HepG2 (cell line): ENCODE measurements around the gene CPT1A. TPM values are rescaled to one million over a fixed set of nuclear protein-coding genes. Genes with fewer than 3 reads are reported as not detected.

Experiments
- ATRX ChIP-seq: sonication (generic); formaldehyde crosslinking; IDR thresholded peaks from 2 replicates; pipeline ENCODE4 v1.4.0; 2020; ENCODE audit warnings: missing genetic modification reagents, borderline replicate concordance
- CEBPB ChIP-seq: IDR thresholded peaks from 2 replicates; pipeline ENCODE4 v1.6.1; 2011; ENCODE audit warnings: low read depth, low read length, improper control_type of control experiment, borderline replicate concordance
- CEBPG ChIP-seq: IDR thresholded peaks from 2 replicates; pipeline ENCODE4 v1.6.1; 2016
- CREB1 ChIP-seq, 2 experiments: fragments of 450-650 bp in 1 of 2; IDR thresholded peaks; 2 replicates each; pipeline ENCODE4 v1.6.1; 2016 to 2017; ENCODE audit warnings: control low read depth in 1 of 2, mild to moderate bottlenecking in 1 of 2, missing compliant biosample characterization in 1 of 2, missing genetic modification characterization in 1 of 2
- ELF1 ChIP-seq: sonication (generic); formaldehyde crosslinking; IDR thresholded peaks from 2 replicates; pipeline ENCODE4 v1.4.0; 2020; ENCODE audit warnings: missing genetic modification reagents
- FOXK1 ChIP-seq: sonication (generic); formaldehyde crosslinking; IDR thresholded peaks from 2 replicates; pipeline ENCODE4 v1.4.0; 2020; ENCODE audit warnings: low read depth, missing genetic modification reagents, borderline replicate concordance
- FOXK2 ChIP-seq: fragments of 450-650 bp; IDR thresholded peaks from 2 replicates; pipeline ENCODE4 v1.6.1; 2016
- RNF2 ChIP-seq: fragments of 450-650 bp; conservative IDR thresholded peaks from 2 replicates; pipeline ENCODE4 v1.6.1; 2016; ENCODE audit warnings: low read depth
- SIX4 ChIP-seq: sonication (generic); formaldehyde crosslinking; IDR thresholded peaks from 2 replicates; pipeline ENCODE4 v1.4.0; 2020; ENCODE audit warnings: missing genetic modification reagents
- SMAD9 ChIP-seq: sonication (generic); formaldehyde crosslinking; IDR thresholded peaks from 2 replicates; pipeline ENCODE4 v1.5.1; 2020; ENCODE audit warnings: mild to moderate bottlenecking, missing genetic modification reagents
- ZKSCAN1 ChIP-seq: fragments of 150-350 bp; IDR thresholded peaks from 2 replicates; pipeline ENCODE4 v1.6.1; 2014; ENCODE audit warnings: low read length
- ZNF17 ChIP-seq: sonication (generic); formaldehyde crosslinking; IDR thresholded peaks from 2 replicates; pipeline ENCODE4 v1.5.0; 2020; ENCODE audit warnings: mild to moderate bottlenecking, missing genetic modification reagents
- ZNF24 ChIP-seq: fragments of 450-650 bp; IDR thresholded peaks from 2 replicates; pipeline ENCODE4 v1.6.1; 2017; ENCODE audit warnings: antibody characterized with exemption, mild to moderate bottlenecking
- ZNF253 ChIP-seq: sonication (generic); formaldehyde crosslinking; IDR thresholded peaks from 2 replicates; pipeline ENCODE4 v1.8.0; 2022; ENCODE audit warnings: mild to moderate bottlenecking, missing genetic modification reagents, borderline replicate concordance
- ZNF652 ChIP-seq: IDR thresholded peaks from 2 replicates; pipeline ENCODE4 v1.6.1; 2016; ENCODE audit warnings: low read depth, borderline replicate concordance
- ZNF7 ChIP-seq: IDR thresholded peaks from 2 replicates; pipeline ENCODE4 v1.6.1; 2016; ENCODE audit warnings: missing biosample characterization, missing genetic modification reagents
- polyA plus RNA-seq, 8 experiments: library from polyadenylated mRNA; depleted of rRNA in 3 of 8; stranded (reverse) in 7 of 8; unstranded in 1 of 8; fragments of >200 nt; fragmentation: Illumina TruSeq in 4 of 8; extraction: Trizol in 4 of 8; gene quantifications; 2 replicates each; pipeline versions ENCODE4 v1.2.1 to v1.2.3, GENCODE V29; 2011 to 2016; ENCODE audit warnings: low read depth in 4 of 8, missing spikeins in 1 of 8, mixed read lengths in 1 of 8; ENCODE audit not compliant: insufficient read depth in 1 of 8
- total RNA-seq, 5 experiments: library from RNA; depleted of rRNA; stranded (reverse); fragments of >200 nt; fragmentation: Illumina TruSeq; extraction: Trizol; gene quantifications; 2 replicates each; pipeline ENCODE4 v1.2.3, GENCODE V29; 2016; ENCODE audit warnings: low read depth in 1 of 5
- TF ChIP-seq, protein P1 (sequence below), 2 experiments: IDR thresholded peaks; 2 replicates each; pipeline ENCODE4 v1.6.1; 2011 to 2012; ENCODE audit warnings: low read length in 2 of 2, borderline replicate concordance in 1 of 2, low read depth in 1 of 2, mild to moderate bottlenecking in 1 of 2, moderate library complexity in 1 of 2
- TF ChIP-seq, protein P2 (sequence below): sonication (generic); formaldehyde crosslinking; IDR thresholded peaks from 2 replicates; pipeline ENCODE4 v1.5.0; 2020; ENCODE audit warnings: mild to moderate bottlenecking, missing genetic modification reagents
- TF ChIP-seq, protein P3 (sequence below): sonication (generic); formaldehyde crosslinking; IDR thresholded peaks from 2 replicates; pipeline ENCODE4 v1.5.1; 2020; ENCODE audit warnings: missing genetic modification reagents, mild to moderate bottlenecking, borderline replicate concordance
- TF ChIP-seq, protein P4 (sequence below): sonication (generic); formaldehyde crosslinking; IDR thresholded peaks from 2 replicates; pipeline ENCODE4 v1.4.0; 2020; ENCODE audit warnings: missing genetic modification reagents, borderline replicate concordance

Gene CPT1A
- total and polyA plus RNA-seq, 2 of the 13 experiments (the other 11 are each of a cell fraction or from before 2014, with no cell fraction given), result 7.0 to 7.1 TPM

DNA sequence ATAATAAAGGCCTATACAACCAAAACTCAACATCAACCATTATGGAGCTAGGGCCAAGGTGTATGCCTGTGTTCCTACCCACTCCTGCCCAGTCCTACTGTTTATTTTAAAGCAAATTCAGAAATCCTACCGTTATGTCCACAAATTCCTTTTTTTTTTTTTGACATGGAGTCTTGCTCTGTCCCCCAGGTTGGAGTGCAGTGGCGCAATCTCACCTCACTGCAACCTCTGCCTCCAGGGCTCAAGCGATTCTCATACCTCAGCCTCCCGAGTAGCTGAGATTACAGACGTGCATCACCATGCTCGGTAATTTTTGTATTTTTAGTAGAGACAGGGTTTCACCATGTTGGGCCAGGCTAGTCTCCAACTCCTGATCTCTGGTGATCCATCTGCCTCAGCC is 3.1 kb upstream of the CPT1A start (continued):
- TF ChIP-seq CREB1 (IDR thresholded peaks at IDR 0.05) (no peak), CREB1 (CRISPR knock-in tag; IDR thresholded peaks at IDR 0.05) (no peak), ZNF652 (CRISPR knock-in tag) (no peak), FOXK2 (no peak), FOXK1 (CRISPR knock-in tag) (no peak), SIX4 (CRISPR knock-in tag) (0 out of 2 replicates have a peak, but pooled peaks have one; percentile 25), ZNF24 (no peak), SMAD9 (no peak), ATRX (CRISPR knock-in tag) (no peak), ZNF253 (CRISPR knock-in tag) (no peak), CEBPG (CRISPR knock-in tag) (peak; percentile 69), ZNF7 (CRISPR knock-in tag) (no peak), ELF1 (CRISPR knock-in tag) (no peak), ZKSCAN1 (no peak), RNF2 (no peak), CEBPB (peak; percentile 50; the same call in 1 of the 2 replicates), ZNF17 (CRISPR knock-in tag) (no peak)
- TF ChIP-seq, protein P1, sequence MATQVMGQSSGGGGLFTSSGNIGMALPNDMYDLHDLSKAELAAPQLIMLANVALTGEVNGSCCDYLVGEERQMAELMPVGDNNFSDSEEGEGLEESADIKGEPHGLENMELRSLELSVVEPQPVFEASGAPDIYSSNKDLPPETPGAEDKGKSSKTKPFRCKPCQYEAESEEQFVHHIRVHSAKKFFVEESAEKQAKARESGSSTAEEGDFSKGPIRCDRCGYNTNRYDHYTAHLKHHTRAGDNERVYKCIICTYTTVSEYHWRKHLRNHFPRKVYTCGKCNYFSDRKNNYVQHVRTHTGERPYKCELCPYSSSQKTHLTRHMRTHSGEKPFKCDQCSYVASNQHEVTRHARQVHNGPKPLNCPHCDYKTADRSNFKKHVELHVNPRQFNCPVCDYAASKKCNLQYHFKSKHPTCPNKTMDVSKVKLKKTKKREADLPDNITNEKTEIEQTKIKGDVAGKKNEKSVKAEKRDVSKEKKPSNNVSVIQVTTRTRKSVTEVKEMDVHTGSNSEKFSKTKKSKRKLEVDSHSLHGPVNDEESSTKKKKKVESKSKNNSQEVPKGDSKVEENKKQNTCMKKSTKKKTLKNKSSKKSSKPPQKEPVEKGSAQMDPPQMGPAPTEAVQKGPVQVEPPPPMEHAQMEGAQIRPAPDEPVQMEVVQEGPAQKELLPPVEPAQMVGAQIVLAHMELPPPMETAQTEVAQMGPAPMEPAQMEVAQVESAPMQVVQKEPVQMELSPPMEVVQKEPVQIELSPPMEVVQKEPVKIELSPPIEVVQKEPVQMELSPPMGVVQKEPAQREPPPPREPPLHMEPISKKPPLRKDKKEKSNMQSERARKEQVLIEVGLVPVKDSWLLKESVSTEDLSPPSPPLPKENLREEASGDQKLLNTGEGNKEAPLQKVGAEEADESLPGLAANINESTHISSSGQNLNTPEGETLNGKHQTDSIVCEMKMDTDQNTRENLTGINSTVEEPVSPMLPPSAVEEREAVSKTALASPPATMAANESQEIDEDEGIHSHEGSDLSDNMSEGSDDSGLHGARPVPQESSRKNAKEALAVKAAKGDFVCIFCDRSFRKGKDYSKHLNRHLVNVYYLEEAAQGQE (IDR thresholded peaks at IDR 0.05; ENCODE audit: borderline replicate concordance in 1 of 2, low read depth in 1 of 2, low read length in 2 of 2), result no peak
- TF ChIP-seq, protein P2, sequence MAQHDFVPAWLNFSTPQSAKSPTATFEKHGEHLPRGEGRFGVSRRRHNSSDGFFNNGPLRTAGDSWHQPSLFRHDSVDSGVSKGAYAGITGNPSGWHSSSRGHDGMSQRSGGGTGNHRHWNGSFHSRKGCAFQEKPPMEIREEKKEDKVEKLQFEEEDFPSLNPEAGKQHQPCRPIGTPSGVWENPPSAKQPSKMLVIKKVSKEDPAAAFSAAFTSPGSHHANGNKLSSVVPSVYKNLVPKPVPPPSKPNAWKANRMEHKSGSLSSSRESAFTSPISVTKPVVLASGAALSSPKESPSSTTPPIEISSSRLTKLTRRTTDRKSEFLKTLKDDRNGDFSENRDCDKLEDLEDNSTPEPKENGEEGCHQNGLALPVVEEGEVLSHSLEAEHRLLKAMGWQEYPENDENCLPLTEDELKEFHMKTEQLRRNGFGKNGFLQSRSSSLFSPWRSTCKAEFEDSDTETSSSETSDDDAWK, result no peak
- TF ChIP-seq, protein P3, sequence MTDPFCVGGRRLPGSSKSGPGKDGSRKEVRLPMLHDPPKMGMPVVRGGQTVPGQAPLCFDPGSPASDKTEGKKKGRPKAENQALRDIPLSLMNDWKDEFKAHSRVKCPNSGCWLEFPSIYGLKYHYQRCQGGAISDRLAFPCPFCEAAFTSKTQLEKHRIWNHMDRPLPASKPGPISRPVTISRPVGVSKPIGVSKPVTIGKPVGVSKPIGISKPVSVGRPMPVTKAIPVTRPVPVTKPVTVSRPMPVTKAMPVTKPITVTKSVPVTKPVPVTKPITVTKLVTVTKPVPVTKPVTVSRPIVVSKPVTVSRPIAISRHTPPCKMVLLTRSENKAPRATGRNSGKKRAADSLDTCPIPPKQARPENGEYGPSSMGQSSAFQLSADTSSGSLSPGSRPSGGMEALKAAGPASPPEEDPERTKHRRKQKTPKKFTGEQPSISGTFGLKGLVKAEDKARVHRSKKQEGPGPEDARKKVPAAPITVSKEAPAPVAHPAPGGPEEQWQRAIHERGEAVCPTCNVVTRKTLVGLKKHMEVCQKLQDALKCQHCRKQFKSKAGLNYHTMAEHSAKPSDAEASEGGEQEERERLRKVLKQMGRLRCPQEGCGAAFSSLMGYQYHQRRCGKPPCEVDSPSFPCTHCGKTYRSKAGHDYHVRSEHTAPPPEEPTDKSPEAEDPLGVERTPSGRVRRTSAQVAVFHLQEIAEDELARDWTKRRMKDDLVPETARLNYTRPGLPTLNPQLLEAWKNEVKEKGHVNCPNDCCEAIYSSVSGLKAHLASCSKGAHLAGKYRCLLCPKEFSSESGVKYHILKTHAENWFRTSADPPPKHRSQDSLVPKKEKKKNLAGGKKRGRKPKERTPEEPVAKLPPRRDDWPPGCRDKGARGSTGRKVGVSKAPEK (CRISPR knock-in tag), result no peak
- TF ChIP-seq, protein P4, sequence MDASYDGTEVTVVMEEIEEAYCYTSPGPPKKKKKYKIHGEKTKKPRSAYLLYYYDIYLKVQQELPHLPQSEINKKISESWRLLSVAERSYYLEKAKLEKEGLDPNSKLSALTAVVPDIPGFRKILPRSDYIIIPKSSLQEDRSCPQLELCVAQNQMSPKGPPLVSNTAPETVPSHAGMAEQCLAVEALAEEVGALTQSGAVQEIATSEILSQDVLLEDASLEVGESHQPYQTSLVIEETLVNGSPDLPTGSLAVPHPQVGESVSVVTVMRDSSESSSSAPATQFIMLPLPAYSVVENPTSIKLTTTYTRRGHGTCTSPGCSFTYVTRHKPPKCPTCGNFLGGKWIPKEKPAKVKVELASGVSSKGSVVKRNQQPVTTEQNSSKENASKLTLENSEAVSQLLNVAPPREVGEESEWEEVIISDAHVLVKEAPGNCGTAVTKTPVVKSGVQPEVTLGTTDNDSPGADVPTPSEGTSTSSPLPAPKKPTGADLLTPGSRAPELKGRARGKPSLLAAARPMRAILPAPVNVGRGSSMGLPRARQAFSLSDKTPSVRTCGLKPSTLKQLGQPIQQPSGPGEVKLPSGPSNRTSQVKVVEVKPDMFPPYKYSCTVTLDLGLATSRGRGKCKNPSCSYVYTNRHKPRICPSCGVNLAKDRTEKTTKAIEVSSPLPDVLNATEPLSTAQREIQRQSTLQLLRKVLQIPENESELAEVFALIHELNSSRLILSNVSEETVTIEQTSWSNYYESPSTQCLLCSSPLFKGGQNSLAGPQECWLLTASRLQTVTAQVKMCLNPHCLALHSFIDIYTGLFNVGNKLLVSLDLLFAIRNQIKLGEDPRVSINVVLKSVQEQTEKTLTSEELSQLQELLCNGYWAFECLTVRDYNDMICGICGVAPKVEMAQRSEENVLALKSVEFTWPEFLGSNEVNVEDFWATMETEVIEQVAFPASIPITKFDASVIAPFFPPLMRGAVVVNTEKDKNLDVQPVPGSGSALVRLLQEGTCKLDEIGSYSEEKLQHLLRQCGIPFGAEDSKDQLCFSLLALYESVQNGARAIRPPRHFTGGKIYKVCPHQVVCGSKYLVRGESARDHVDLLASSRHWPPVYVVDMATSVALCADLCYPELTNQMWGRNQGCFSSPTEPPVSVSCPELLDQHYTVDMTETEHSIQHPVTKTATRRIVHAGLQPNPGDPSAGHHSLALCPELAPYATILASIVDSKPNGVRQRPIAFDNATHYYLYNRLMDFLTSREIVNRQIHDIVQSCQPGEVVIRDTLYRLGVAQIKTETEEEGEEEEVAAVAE (CRISPR knock-in tag), result no peak
